Gastrocnemius medialis (tissue), 4 donors: ENCODE measurements around the gene KRTAP17-1. TPM values are rescaled to one million over a fixed set of nuclear protein-coding genes. Genes with fewer than 3 reads are reported as not detected.
"Not testable (repeated sequence)": the region's sequence is repeated elsewhere in the genome, so short reads cannot be mapped to it uniquely, and the experiment has no call there.

Experiments
- ATAC-seq, 2 donors: fragments of 150-250 bp; one replicate each; pipeline ENCODE4 v1.9.1; 2016
- DNase-seq, 2 donors: peaks; one replicate each; pipeline ENCODE4 v3.0.0-alpha.2; 2019
- H3K27ac ChIP-seq, 4 donors: fragments of 200-600 bp; sonication (generic); 1 replicate in 1 of 4; 2 replicates in 3 of 4; pipeline ENCODE4 v1.5.1; 2016 to 2018; ENCODE audit warnings: mild to moderate bottlenecking in 2 of 4, moderate library complexity in 1 of 4
- H3K27me3 ChIP-seq, 3 donors: fragments of 200-600 bp; sonication (generic) in 2 of 3; 1 replicate in 1 of 3; 2 replicates in 2 of 3; pipeline versions ENCODE4 v1.5.1 to v1.6.0; 2016 to 2019; ENCODE audit warnings: mild to moderate bottlenecking in 1 of 3, moderate library complexity in 1 of 3
- H3K36me3 ChIP-seq, 2 donors: fragments of 200-600 bp; sonication (generic) in 1 of 2; one replicate each; pipeline ENCODE4 v1.5.1; 2017 to 2018
- H3K4me1 ChIP-seq, 2 donors: fragments of 200-600 bp; sonication (generic) in 1 of 2; one replicate each; pipeline ENCODE4 v1.5.1; 2016 to 2017; ENCODE audit warnings: mild to moderate bottlenecking in 2 of 2
- H3K4me3 ChIP-seq, 4 donors: fragments of 200-600 bp; sonication (generic) in 3 of 4; 1 replicate in 1 of 4; 2 replicates in 3 of 4; pipeline ENCODE4 v1.5.1; 2016 to 2019; ENCODE audit warnings: mild to moderate bottlenecking in 2 of 4
- H3K9me3 ChIP-seq, 3 donors: fragments of 200-600 bp; sonication (generic) in 2 of 3; 1 replicate in 1 of 3; 2 replicates in 2 of 3; pipeline ENCODE4 v1.5.1; 2016 to 2019
- POLR2A ChIP-seq, 2 donors: fragments of 450-650 bp; IDR thresholded peaks; one replicate each; pipeline ENCODE4 v1.6.1; 2017; ENCODE audit warnings: antibody characterized with exemption in 2 of 2, mild to moderate bottlenecking in 2 of 2, moderate library complexity in 2 of 2
- in situ Hi-C, 4 donors: fragments of 200-750 bp; cut with MboI; loops; one replicate each; pipeline versions ENCODE4 v1.15.0 to v1.8.0; 2017; ENCODE audit warnings: low sequenced_read_pairs in 4 of 4
- intact Hi-C: fragments of 100-400 bp; cut with DNase I; formaldehyde crosslinking; loops from one replicate; pipeline ENCODE4 v1.15.1; 2023; ENCODE audit warnings: low total_unique reads
- total RNA-seq, 4 donors: library from RNA; depleted of rRNA; stranded (reverse); fragments of >200 nt; gene quantifications; one replicate each; pipeline versions ENCODE4 v1.1.0 to v1.2.3, GENCODE V29; 2016
- TF ChIP-seq, protein P1 (sequence below), 5 experiments: fragments of 450-650 bp in 3 of 5; fragments of 200-600 bp in 2 of 5; sonication (generic) in 2 of 5; IDR thresholded peaks in 4 of 5; conservative IDR thresholded peaks in 1 of 5; 1 replicate in 4 of 5; 2 replicates in 1 of 5; pipeline ENCODE4 v1.5.1; 2016 to 2019; ENCODE audit warnings: antibody characterized with exemption in 5 of 5, mild to moderate bottlenecking in 3 of 5, moderate library complexity in 3 of 5

The KRTAP17-1 gene
- total RNA-seq, 4 donors from 2014 or later = not detected

DNA sequence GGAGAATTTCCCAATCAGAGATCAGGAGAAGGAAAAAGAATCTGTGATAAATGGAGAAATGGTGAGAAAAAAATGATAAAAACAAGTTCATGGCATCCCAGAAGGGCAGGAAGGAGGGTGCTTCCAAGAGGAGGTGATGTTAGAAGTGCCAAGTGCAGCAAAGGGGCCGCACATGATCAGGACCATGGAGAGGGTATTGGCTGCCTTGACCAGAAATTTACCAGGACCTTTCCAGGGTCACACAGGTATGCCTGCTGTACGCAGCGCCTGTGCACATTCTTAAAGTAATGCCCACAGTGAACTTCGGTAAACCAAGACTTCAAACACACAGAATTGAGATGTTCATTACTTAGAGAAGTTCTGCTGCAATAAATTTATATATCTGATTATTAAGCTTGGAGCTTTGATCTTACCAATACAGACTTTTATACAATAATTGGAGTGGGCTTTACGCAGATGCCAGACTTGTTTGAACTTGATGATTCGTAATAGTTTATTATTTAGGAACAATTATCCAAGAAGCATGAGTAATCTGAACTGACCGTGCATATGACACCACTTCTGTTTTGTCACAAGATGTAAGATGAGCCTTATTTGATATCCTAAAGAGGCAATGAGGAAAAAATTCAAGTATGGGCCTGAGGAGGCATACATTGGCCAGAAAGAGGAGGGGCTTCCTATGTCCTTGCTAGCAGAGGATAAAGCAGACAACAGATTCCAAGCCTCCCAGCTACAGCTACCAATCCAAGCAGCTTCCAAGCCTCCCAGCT, 37.3 kb upstream of the KRTAP17-1 start:
- Histone ChIP-seq H3K36me3 (no peaks in the 10 kb centered on the region), H3K4me1 (no peaks in the 10 kb centered on the region), H3K27ac (no peak overlapping the region), H3K9me3 (no peaks in the 10 kb centered on the region), H3K4me3 (no peak overlapping the region), H3K27me3 (no peaks in the 10 kb centered on the region)
- DNase-seq (no peak), ATAC-seq (no peak)
- intact Hi-C loops = no loop called here
- in situ Hi-C loops = no loop called here
- TF ChIP-seq, protein P1, sequence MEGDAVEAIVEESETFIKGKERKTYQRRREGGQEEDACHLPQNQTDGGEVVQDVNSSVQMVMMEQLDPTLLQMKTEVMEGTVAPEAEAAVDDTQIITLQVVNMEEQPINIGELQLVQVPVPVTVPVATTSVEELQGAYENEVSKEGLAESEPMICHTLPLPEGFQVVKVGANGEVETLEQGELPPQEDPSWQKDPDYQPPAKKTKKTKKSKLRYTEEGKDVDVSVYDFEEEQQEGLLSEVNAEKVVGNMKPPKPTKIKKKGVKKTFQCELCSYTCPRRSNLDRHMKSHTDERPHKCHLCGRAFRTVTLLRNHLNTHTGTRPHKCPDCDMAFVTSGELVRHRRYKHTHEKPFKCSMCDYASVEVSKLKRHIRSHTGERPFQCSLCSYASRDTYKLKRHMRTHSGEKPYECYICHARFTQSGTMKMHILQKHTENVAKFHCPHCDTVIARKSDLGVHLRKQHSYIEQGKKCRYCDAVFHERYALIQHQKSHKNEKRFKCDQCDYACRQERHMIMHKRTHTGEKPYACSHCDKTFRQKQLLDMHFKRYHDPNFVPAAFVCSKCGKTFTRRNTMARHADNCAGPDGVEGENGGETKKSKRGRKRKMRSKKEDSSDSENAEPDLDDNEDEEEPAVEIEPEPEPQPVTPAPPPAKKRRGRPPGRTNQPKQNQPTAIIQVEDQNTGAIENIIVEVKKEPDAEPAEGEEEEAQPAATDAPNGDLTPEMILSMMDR (IDR thresholded peaks at IDR 0.05 in 4 of 5, conservative IDR thresholded peaks at IDR 0.05 in 1 of 5) = no peak
- no peak for TF ChIP-seq POLR2A (IDR thresholded peaks at IDR 0.05)

DNA sequence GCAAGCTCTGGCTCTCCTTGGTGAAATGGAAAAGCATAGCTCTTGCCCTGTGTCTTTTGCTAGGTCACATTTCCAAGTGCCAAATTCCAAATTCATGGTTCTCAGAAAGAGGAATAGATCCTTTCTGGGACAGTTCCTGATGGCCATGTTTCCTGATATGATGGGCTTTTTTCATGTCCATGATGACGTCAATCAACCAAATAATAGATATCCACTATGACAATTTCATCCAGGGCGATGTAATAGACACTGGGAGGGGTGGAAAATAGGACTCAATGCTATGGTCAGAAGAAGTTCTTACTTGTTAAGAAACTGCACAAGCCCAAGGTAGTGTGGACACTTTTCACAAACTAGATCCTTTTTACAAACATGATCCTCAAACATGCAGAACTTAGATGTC, 35.7 kb upstream of the KRTAP17-1 start:
- Histone ChIP-seq H3K27me3 (no peaks in the 10 kb centered on the region), H3K4me3 (no peak overlapping the region), H3K27ac (no peak overlapping the region), H3K9me3 (no peaks in the 10 kb centered on the region), H3K36me3 (no peaks in the 10 kb centered on the region), H3K4me1 (no peaks in the 10 kb centered on the region)
- in situ Hi-C loops (no loop called here), intact Hi-C loops (no loop called here)
- TF ChIP-seq POLR2A (IDR thresholded peaks at IDR 0.05) = no peak
- TF ChIP-seq, protein P1 (IDR thresholded peaks at IDR 0.05 in 4 of 5, conservative IDR thresholded peaks at IDR 0.05 in 1 of 5) = no peak
- ATAC-seq = no peak
- no peak for DNase-seq

DNA sequence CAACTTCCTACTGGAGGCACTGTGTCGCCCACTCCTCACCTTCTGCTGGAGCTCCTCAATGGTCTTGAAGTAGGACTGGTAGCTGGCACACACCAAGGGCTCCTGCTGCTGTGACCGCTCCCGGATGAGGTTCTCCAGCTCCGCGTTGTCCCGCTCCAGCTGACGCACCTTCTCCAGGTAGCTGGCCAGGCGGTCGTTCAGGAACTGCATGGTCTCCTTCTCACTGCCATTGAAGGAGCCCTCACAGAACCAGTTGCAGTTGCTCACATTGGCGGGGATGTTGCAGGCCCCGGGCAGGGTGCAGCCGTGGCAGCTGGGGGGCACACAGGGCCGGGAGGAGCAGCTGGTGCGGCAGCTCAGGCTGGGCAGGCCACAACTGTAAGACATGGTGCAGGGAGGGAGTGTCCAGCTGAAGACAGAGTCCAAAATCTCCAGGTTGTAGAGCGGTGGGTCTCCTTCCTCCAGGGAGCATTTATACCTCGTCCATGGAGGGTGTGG, 34.9 kb upstream of the KRTAP17-1 start, which contains the start of gene KRT33A:
Gene KRT33A, minus strand, starts transcription at position 448 of the 498 bp plus-strand sequence. Its CDS starts 61 bp downstream, at position 387.
- intact Hi-C loops, in situ Hi-C loops, H3K36me3 ChIP-seq, H3K9me3 ChIP-seq, H3K27me3 ChIP-seq, DNase-seq, ATAC-seq, H3K4me3 ChIP-seq, H3K4me1 ChIP-seq, H3K27ac ChIP-seq: not testable (repeated sequence)

DNA sequence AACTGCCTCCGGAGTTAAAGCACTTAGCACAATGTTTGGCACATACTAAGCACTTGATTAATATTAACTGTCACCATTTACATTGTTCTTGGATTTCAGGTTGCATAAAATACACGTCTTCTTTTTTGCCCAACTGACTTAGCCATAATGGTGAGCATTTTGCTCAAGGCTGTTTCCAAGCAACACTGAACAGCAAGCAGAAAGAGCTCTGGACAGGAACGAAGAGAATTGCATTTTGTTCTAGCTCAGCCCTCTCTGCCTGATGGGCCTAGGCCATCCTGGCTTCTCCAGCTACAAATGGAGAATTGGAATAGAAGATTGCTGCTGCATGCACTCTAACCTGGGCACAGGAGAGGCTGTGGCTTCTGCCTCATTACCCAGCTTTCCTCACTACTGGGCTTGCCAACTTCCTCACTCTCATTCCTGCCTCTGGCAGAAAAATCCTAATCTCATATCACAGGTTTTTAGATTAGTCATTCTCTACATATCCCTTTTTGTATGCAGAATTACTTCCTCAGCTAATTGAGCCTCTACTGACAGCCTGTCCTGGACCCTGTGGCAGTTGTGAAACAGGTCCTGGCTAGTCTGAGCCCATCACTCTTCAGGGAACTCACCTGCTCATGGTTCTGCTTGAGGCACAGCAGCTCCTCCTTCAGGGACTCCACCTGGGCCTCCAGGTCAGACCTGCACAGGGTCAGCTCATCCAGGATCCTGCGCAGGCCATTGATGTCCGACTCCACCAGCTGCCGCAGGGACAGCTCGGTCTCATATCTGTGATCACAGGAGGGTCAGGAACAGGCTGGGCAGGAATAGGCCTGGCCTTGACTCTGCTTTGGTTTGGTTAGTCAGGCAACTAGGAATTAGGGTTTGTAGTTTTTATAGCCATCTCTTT, 32.6 kb upstream of the KRTAP17-1 start:
- H3K27ac ChIP-seq = no peak overlapping the region
- H3K27me3 ChIP-seq = no peaks in the 10 kb centered on the region
- ATAC-seq (no peak), DNase-seq (no peak)
- no peak overlapping the region for H3K4me3 ChIP-seq
- intact Hi-C loops (no loop called here), in situ Hi-C loops (no loop called here)
- no peaks in the 10 kb centered on the region for H3K4me1 ChIP-seq
- H3K9me3 ChIP-seq = no peaks in the 10 kb centered on the region
- no peaks in the 10 kb centered on the region for H3K36me3 ChIP-seq
- TF ChIP-seq, protein P1 (IDR thresholded peaks at IDR 0.05 in 4 of 5, conservative IDR thresholded peaks at IDR 0.05 in 1 of 5) = no peak
- TF ChIP-seq POLR2A (IDR thresholded peaks at IDR 0.05) = no peak

DNA sequence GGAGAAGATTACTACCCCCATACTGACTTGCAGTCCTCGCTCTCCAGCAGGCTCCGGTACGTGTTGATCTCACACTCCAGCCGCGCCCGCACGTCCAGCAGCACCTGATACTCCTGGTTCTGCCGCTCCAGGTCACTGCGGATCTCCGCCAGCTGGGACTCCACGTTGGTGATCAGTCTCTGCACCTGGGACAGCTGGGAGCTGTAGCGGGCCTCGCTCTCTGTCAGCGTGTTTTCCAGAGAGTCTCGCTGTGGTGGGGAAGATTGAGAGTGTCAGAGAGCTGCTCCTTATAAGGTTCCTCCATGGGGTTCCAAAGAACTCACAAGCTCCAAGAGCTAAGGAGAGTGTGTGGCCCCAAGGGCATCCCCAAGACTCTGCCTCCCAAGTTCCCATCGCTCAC, 30.9 kb upstream of the KRTAP17-1 start:
- in situ Hi-C loops, ATAC-seq, H3K27me3 ChIP-seq, H3K9me3 ChIP-seq, H3K36me3 ChIP-seq, H3K4me3 ChIP-seq, H3K27ac ChIP-seq, DNase-seq, H3K4me1 ChIP-seq, intact Hi-C loops: not testable (repeated sequence)
